Measurements from ENCODE around the gene CCDC122. TPM values are rescaled to one million over a fixed set of nuclear protein-coding genes. Genes with fewer than 3 reads are reported as not detected.

Gene CCDC122
- total RNA-seq, 3 donors from 2014 or later (not counting 1 experiment from before 2014, with no cell fraction given), result 1.2 to 2.1 (median 1.6) TPM

DNA sequence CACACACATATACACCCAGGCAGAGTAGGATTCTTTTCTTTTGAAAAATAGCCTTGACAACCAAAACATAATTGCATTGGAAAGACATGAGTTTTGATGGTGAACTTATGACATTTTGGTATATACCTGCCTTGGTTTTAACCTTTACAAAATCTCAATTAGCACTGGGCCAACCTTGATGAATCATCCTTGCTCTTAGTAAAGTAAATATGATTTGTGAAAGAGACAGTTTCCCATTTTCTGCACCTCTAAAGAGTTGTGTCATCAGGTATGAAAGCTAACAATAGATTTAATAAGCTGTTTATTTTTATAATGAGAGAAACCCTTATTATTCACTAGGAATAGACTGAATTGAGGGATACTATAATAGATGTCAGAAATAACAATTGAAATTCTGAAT, 77.0 kb downstream of the CCDC122 start:
- intact Hi-C loops (cut with micrococcal nuclease), result loop anchor here (5.0 kb wide), 1 partner anchor 1205 kb away; no protein-coding TSS in a partner anchor
- no peaks in the 10 kb centered on the region for H3K4me1 Mint-ChIP-seq

DNA sequence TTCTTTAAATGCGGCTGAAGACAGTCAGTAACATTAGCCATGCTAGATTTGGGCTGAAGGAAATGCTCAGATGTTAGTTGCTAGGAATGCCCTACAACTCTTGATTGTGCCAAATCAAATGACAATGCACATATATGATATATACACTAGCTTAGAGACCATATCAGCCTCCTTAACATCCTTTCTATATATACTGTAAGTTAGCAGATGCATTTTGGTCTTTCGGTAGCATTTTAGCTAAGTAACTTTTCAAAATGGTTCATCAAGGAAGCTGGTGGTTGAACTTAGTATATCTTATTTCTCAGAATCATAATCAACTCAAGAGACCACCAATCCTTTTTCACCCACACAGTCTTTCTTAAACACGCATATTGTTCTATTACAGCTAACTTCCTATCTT, 78.7 kb downstream of the CCDC122 start:
- Mint-ChIP-seq H3K9me3 (no peaks in the 10 kb centered on the region), H3K4me3 (no peak overlapping the region), H3K4me1 (no peaks in the 10 kb centered on the region), H3K27me3 (ENCODE audit: low read depth in 2 of 2) (peaks cover 7 to 14% of the 10 kb centered on the region in 2 donors), H3K36me3 (no peaks in the 10 kb centered on the region), H3K27ac (no peak overlapping the region)
- WGBS (ENCODE audit: insufficient coverage), result 87% methylated on average over 2 of the region's 3 CpGs
- Histone ChIP-seq H3K27me3 (ENCODE audit: control insufficient read depth, insufficient read depth, low read length) (peaks cover 2% of the 10 kb centered on the region), H3K36me3 (ENCODE audit: control insufficient read depth, insufficient read depth, low read length) (no peaks in the 10 kb centered on the region), H3K27ac (ENCODE audit: low read length) (no peak overlapping the region), H3K4me3 (ENCODE audit: low read length) (no peak overlapping the region), H3K4me1 (ENCODE audit: control insufficient read depth, insufficient read depth, low read length) (no peaks in the 10 kb centered on the region), H3K9me3 (ENCODE audit: control insufficient read depth, insufficient read depth, low read length) (no peaks in the 10 kb centered on the region)
- intact Hi-C loops (cut with micrococcal nuclease), result loop anchor here (5.0 kb wide), 1 partner anchor 1204 kb away; no protein-coding TSS in a partner anchor
- no peak for DNase-seq
- ATAC-seq, result no peak
- TF ChIP-seq, protein P1, sequence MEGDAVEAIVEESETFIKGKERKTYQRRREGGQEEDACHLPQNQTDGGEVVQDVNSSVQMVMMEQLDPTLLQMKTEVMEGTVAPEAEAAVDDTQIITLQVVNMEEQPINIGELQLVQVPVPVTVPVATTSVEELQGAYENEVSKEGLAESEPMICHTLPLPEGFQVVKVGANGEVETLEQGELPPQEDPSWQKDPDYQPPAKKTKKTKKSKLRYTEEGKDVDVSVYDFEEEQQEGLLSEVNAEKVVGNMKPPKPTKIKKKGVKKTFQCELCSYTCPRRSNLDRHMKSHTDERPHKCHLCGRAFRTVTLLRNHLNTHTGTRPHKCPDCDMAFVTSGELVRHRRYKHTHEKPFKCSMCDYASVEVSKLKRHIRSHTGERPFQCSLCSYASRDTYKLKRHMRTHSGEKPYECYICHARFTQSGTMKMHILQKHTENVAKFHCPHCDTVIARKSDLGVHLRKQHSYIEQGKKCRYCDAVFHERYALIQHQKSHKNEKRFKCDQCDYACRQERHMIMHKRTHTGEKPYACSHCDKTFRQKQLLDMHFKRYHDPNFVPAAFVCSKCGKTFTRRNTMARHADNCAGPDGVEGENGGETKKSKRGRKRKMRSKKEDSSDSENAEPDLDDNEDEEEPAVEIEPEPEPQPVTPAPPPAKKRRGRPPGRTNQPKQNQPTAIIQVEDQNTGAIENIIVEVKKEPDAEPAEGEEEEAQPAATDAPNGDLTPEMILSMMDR (IDR thresholded peaks at IDR 0.05), result no peak

More for the DNA sequence above, 77.0 kb downstream of the CCDC122 start:
- ATAC-seq, result no peak
- H3K9me3 Mint-ChIP-seq, result no peaks in the 10 kb centered on the region
- no peak for DNase-seq
- H3K4me1 ChIP-seq (ENCODE audit: control insufficient read depth, insufficient read depth, low read length), result no peaks in the 10 kb centered on the region
- no peaks in the 10 kb centered on the region for H3K9me3 ChIP-seq (ENCODE audit: control insufficient read depth, insufficient read depth, low read length)
- H3K4me3 ChIP-seq (ENCODE audit: low read length), result no peak overlapping the region
- peaks cover under 1% of the 10 kb centered on the region for H3K27me3 ChIP-seq (ENCODE audit: control insufficient read depth, insufficient read depth, low read length)
- TF ChIP-seq, protein P1 (IDR thresholded peaks at IDR 0.05), result no peak
- no peak overlapping the region for H3K27ac ChIP-seq (ENCODE audit: low read length)
- peaks cover 0 to 14% of the 10 kb centered on the region in 2 donors for H3K27me3 Mint-ChIP-seq (ENCODE audit: low read depth in 2 of 2)
- no peaks in the 10 kb centered on the region for H3K36me3 Mint-ChIP-seq
- H3K4me3 Mint-ChIP-seq, result no peak overlapping the region
- no peak overlapping the region for H3K27ac Mint-ChIP-seq
- H3K36me3 ChIP-seq (ENCODE audit: control insufficient read depth, insufficient read depth, low read length), result no peaks in the 10 kb centered on the region

DNA sequence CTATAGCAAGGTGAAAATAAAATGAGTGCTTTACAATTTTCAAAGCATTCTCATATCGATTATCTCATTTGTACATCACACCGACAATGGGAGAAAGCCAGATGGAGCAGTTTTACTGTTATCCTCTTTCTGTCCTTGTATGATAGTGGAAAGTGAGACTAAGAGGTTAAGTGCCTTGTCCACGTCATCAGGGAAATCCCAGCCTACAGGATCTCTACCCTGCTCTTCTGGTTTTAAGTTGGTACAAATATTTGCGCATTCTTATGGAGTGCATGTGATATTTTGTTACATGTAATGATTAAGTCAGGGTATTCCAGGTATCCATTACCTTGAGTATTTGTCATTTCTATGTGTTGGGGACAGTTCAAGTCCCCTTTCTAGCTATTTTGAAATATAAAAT, 80.3 kb downstream of the CCDC122 start:
- peaks cover 2% of the 10 kb centered on the region for H3K27me3 ChIP-seq (ENCODE audit: control insufficient read depth, insufficient read depth, low read length)
- TF ChIP-seq, protein P1 (IDR thresholded peaks at IDR 0.05), result no peak
- H3K27ac Mint-ChIP-seq, result no peak overlapping the region
- no peak for ATAC-seq
- no peaks in the 10 kb centered on the region for H3K36me3 Mint-ChIP-seq
- peaks cover 7 to 20% of the 10 kb centered on the region in 2 donors for H3K27me3 Mint-ChIP-seq (ENCODE audit: low read depth in 2 of 2)
- H3K4me3 ChIP-seq (ENCODE audit: low read length), result no peak overlapping the region
- 76% methylated on average over 2 of the region's 4 CpGs for WGBS (ENCODE audit: insufficient coverage)
- intact Hi-C loops (cut with micrococcal nuclease), result no loop called here
- H3K4me1 ChIP-seq (ENCODE audit: control insufficient read depth, insufficient read depth, low read length), result no peaks in the 10 kb centered on the region
- H3K27ac ChIP-seq (ENCODE audit: low read length), result no peak overlapping the region
- H3K36me3 ChIP-seq (ENCODE audit: control insufficient read depth, insufficient read depth, low read length), result no peaks in the 10 kb centered on the region
- H3K4me1 Mint-ChIP-seq, result no peaks in the 10 kb centered on the region
- no peak overlapping the region for H3K4me3 Mint-ChIP-seq
- H3K9me3 ChIP-seq (ENCODE audit: control insufficient read depth, insufficient read depth, low read length), result no peaks in the 10 kb centered on the region
- no peak for DNase-seq
- H3K9me3 Mint-ChIP-seq, result no peaks in the 10 kb centered on the region

DNA sequence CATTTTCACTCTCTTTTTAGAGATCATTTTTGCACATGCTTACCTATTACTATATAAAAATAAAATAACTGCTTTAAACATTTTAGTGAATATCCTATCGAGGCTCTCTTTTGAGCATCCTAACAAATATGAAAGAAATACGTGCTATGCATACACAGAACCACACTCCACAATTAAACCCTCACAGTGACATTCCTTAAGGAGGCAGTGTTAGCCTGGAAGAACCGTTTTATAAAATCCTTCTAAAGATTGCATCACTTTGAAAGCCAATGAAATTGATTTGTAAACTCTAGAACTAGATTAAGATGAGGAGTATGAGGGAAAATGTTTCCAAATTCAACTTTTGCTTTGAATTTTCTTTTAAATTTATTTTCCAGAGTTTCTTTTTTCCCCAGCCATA, 81.7 kb downstream of the CCDC122 start:
- H3K4me1 ChIP-seq (ENCODE audit: control insufficient read depth, insufficient read depth, low read length), result no peaks in the 10 kb centered on the region
- H3K27ac ChIP-seq (ENCODE audit: low read length), result no peak overlapping the region
- intact Hi-C loops (cut with micrococcal nuclease), result no loop called here
- no peak overlapping the region for H3K4me3 ChIP-seq (ENCODE audit: low read length)
- ATAC-seq (no peak), DNase-seq (no peak)
- Mint-ChIP-seq H3K9me3 (no peaks in the 10 kb centered on the region), H3K27me3 (ENCODE audit: low read depth in 2 of 2) (peaks cover 7 to 21% of the 10 kb centered on the region in 2 donors), H3K4me1 (no peaks in the 10 kb centered on the region), H3K4me3 (no peak overlapping the region), H3K27ac (no peak overlapping the region), H3K36me3 (no peaks in the 10 kb centered on the region)
- 100% methylated on average over 2 of the region's 3 CpGs for WGBS (ENCODE audit: insufficient coverage)
- H3K9me3 ChIP-seq (ENCODE audit: control insufficient read depth, insufficient read depth, low read length), result no peaks in the 10 kb centered on the region
- H3K36me3 ChIP-seq (ENCODE audit: control insufficient read depth, insufficient read depth, low read length), result no peaks in the 10 kb centered on the region
- TF ChIP-seq, protein P1 (IDR thresholded peaks at IDR 0.05), result no peak
- H3K27me3 ChIP-seq (ENCODE audit: control insufficient read depth, insufficient read depth, low read length), result peaks cover 2% of the 10 kb centered on the region

All from natural killer cell (primary cell).